ENCODE data around the gene PPP1R1C. TPM values are rescaled to one million over a fixed set of nuclear protein-coding genes. Genes with fewer than 3 reads are reported as not detected.
A peak's percentile ranks its signal among the peaks of the same experiment; 100 is the strongest.

PPP1R1C gene
- total and polyA plus RNA-seq, 2 of the 13 experiments (the other 11 are each of a cell fraction or from before 2014, with no cell fraction given): 1.5 to 3.5 TPM

GRCh38 chr2:181944164-181944913, 41.3 kb upstream of the PPP1R1C start (continued):
- TF ChIP-seq ARID5B (CRISPR knock-in tag; IDR thresholded peaks at IDR 0.05) (peak; percentile 79; the same call in 1 of the 2 replicates), POLR2G (IDR thresholded peaks at IDR 0.05; ENCODE audit: low read depth, low read length) (peak; percentile 65), FOXJ3 (CRISPR knock-in tag; IDR thresholded peaks at IDR 0.05; ENCODE audit: borderline replicate concordance) (peak; percentile 30; the same call in 1 of the 2 replicates), EHMT2 (IDR thresholded peaks at IDR 0.05; ENCODE audit: borderline replicate concordance, low read depth, low read length) (peak; percentile 53; the same call in 1 of the 2 replicates), SKIL (CRISPR knock-in tag; IDR thresholded peaks at IDR 0.05; ENCODE audit: borderline replicate concordance) (no peak), MIXL1 (CRISPR knock-in tag; IDR thresholded peaks at IDR 0.05) (peak; percentile 34; the same call in 1 of the 2 replicates), MEIS2 (CRISPR knock-in tag; IDR thresholded peaks at IDR 0.05) (no peak), PAXIP1 (CRISPR knock-in tag; conservative IDR thresholded peaks at IDR 0.05) (peak; percentile 85), ELF3 (CRISPR knock-in tag; IDR thresholded peaks at IDR 0.05) (peak; percentile 89), SALL1 (CRISPR knock-in tag; IDR thresholded peaks at IDR 0.05) (0 out of 2 replicates have a peak, but pooled peaks have one; percentile 15), FOXA3 (CRISPR knock-in tag; IDR thresholded peaks at IDR 0.05) (peak; percentile 36; the same call in 1 of the 2 replicates), CHD4 (IDR thresholded peaks at IDR 0.05; ENCODE audit: borderline replicate concordance, low read length) (peak; percentile 76; the same call in 1 of the 2 replicates), GMEB1 (CRISPR knock-in tag; IDR thresholded peaks at IDR 0.05; ENCODE audit: borderline replicate concordance) (no peak), SIX1 (CRISPR knock-in tag; IDR thresholded peaks at IDR 0.05; ENCODE audit: borderline replicate concordance) (peak; percentile 35; the same call in 1 of the 2 replicates), NCOR1 (IDR thresholded peaks at IDR 0.05; ENCODE audit: borderline replicate concordance, low read length) (peak; percentile 33; the same call in 1 of the 2 replicates), GATA4 (IDR thresholded peaks at IDR 0.05; ENCODE audit: borderline replicate concordance, low read depth) (no peak), NR2F6 (IDR thresholded peaks at IDR 0.05) (0 out of 2 replicates have a peak, but pooled peaks have one; percentile 28), NR2F6 (CRISPR knock-in tag; IDR thresholded peaks at IDR 0.05) (no peak)
